Endodermal cell (in vitro differentiated cells): ENCODE measurements around the gene TAF10. TPM values are rescaled to one million over a fixed set of nuclear protein-coding genes. Genes with fewer than 3 reads are reported as not detected.

Experiments
- DNase-seq: peaks from one replicate; pipeline ENCODE4 v3.0.0-alpha.2; 2017
- H3K27ac ChIP-seq: 2 replicates; pipeline ENCODE4 v1.5.1; 2013; ENCODE audit warnings: mild to moderate bottlenecking, low read depth, low read length, moderate library complexity
- H3K27me3 ChIP-seq: 2 replicates; pipeline ENCODE4 v1.6.1; 2013; ENCODE audit warnings: mild to moderate bottlenecking, low read length, moderate library complexity; ENCODE audit not compliant: insufficient read depth, control insufficient read depth, poor library complexity, severe bottlenecking
- H3K36me3 ChIP-seq: 2 replicates; pipeline ENCODE4 v1.7.0; 2013; ENCODE audit warnings: mild to moderate bottlenecking, low read length, moderate library complexity; ENCODE audit not compliant: control insufficient read depth, insufficient read depth
- H3K4me1 ChIP-seq: one replicate; pipeline ENCODE4 v1.7.0; 2013; ENCODE audit warnings: low read length; ENCODE audit not compliant: control insufficient read depth, insufficient read depth
- H3K4me3 ChIP-seq: 2 replicates; pipeline ENCODE4 v1.5.1; 2013; ENCODE audit warnings: mild to moderate bottlenecking, low read length, moderate library complexity
- H3K9ac ChIP-seq: 2 replicates; pipeline ENCODE4 v1.6.1; 2013; ENCODE audit warnings: mild to moderate bottlenecking, low read length, moderate library complexity; ENCODE audit not compliant: poor library complexity, severe bottlenecking; ENCODE audit errors: extremely low read depth
- H3K9me3 ChIP-seq: 2 replicates; pipeline ENCODE4 v1.6.1; 2013; ENCODE audit warnings: mild to moderate bottlenecking, low read length, moderate library complexity; ENCODE audit not compliant: control insufficient read depth
- H3K27ac Mint-ChIP-seq: 2 replicates; pipeline ENCODE4 v1.8.0; 2020; ENCODE audit warnings: mixed read lengths
- H3K27me3 Mint-ChIP-seq: 2 replicates; pipeline ENCODE4 v1.8.0; 2021; ENCODE audit warnings: mild to moderate bottlenecking, mixed read lengths; ENCODE audit not compliant: insufficient read depth
- H3K36me3 Mint-ChIP-seq: 2 replicates; pipeline ENCODE4 v1.8.0; 2020; ENCODE audit warnings: low read depth, mixed read lengths
- H3K4me1 Mint-ChIP-seq: 2 replicates; pipeline ENCODE4 v1.8.0; 2020; ENCODE audit warnings: mixed read lengths
- H3K4me3 Mint-ChIP-seq: 2 replicates; pipeline ENCODE4 v1.8.0; 2020; ENCODE audit warnings: mild to moderate bottlenecking, moderate library complexity, mixed read lengths
- H3K9me3 Mint-ChIP-seq: 2 replicates; pipeline ENCODE4 v1.8.0; 2020; ENCODE audit warnings: mild to moderate bottlenecking, mixed read lengths
- CTCF ChIP-seq: fragments of 200-600 bp; sonication (generic); conservative IDR thresholded peaks from 2 replicates; pipeline ENCODE4 v1.5.0; 2021; ENCODE audit warnings: antibody characterized with exemption, mild to moderate bottlenecking
- WGBS, 2 experiments: methylation state at CpG; one replicate each; pipeline versions ENCODE4 v1.1.5 to v1.1.7; 2013; ENCODE audit warnings: missing lambda C conversion rate in 2 of 2, mixed read lengths in 1 of 2; ENCODE audit not compliant: insufficient coverage in 1 of 2, insufficient read length in 1 of 2; 5-methylcytosine and 5-hydroxymethylcytosine counted together
- total RNA-seq, 2 donors: library from RNA; stranded (reverse); fragmentation: NEBNext Ultra II Directional in 1 of 2; extraction: Animal tissue kit (Norgen Biotek cat#: 25700) in 1 of 2; gene quantifications; 2 replicates in 1 of 2; 3 replicates in 1 of 2; pipeline ENCODE4 v1.2.1, GENCODE V29; 2021

TAF10 gene
- total RNA-seq, 2 donors from 2014 or later: 168 to 202 TPM

GRCh38 chr11:6640036-6640984 lies 28.3 kb upstream of the TAF10 start:
- Histone ChIP-seq H3K27ac (no peak overlapping the region), H3K36me3 (peaks cover 17% of the 10 kb centered on the region), H3K4me3 (no peak overlapping the region), H3K9me3 (no peaks in the 10 kb centered on the region), H3K4me1 (no peaks in the 10 kb centered on the region), H3K9ac (no peak overlapping the region), H3K27me3 (no peaks in the 10 kb centered on the region)
- Mint-ChIP-seq H3K36me3 (no peaks in the 10 kb centered on the region), H3K27ac (no peak overlapping the region), H3K9me3 (no peaks in the 10 kb centered on the region), H3K4me3 (no peak overlapping the region), H3K27me3 (no peaks in the 10 kb centered on the region), H3K4me1 (no peaks in the 10 kb centered on the region)
- WGBS, 2 experiments: 96 to 99% methylated on average over 28 to 36 of the region's 36 CpGs
- no peak for DNase-seq
- TF ChIP-seq CTCF: no peak

GRCh38 chr11:6638429-6638828 lies 26.4 kb upstream of the TAF10 start:
- H3K27ac ChIP-seq: no peak overlapping the region

GRCh38 chr11:6637871-6638270 lies 25.9 kb upstream of the TAF10 start:
- Histone ChIP-seq H3K4me3 (no peak overlapping the region), H3K27ac (no peak overlapping the region), H3K9me3 (no peaks in the 10 kb centered on the region), H3K4me1 (no peaks in the 10 kb centered on the region), H3K9ac (no peak overlapping the region), H3K27me3 (no peaks in the 10 kb centered on the region), H3K36me3 (peaks cover 32% of the 10 kb centered on the region)
- Mint-ChIP-seq H3K27me3 (no peaks in the 10 kb centered on the region), H3K4me1 (no peaks in the 10 kb centered on the region), H3K4me3 (no peak overlapping the region), H3K9me3 (no peaks in the 10 kb centered on the region), H3K27ac (no peak overlapping the region), H3K36me3 (peaks cover 6% of the 10 kb centered on the region)
- 78 to 80% methylated on average over 1 to 3 of the region's 3 CpGs for WGBS, 2 experiments
- DNase-seq: no peak
- no peak for TF ChIP-seq CTCF

More at GRCh38 chr11:6638429-6638828, 26.4 kb upstream of the TAF10 start:
- Mint-ChIP-seq H3K4me3 (no peak overlapping the region), H3K27ac (no peak overlapping the region), H3K9me3 (no peaks in the 10 kb centered on the region), H3K27me3 (no peaks in the 10 kb centered on the region), H3K36me3 (peaks cover under 1% of the 10 kb centered on the region), H3K4me1 (no peaks in the 10 kb centered on the region)
- no peak for TF ChIP-seq CTCF
- Histone ChIP-seq H3K9me3 (no peaks in the 10 kb centered on the region), H3K36me3 (peaks cover 28% of the 10 kb centered on the region), H3K4me1 (no peaks in the 10 kb centered on the region), H3K4me3 (no peak overlapping the region), H3K9ac (no peak overlapping the region), H3K27me3 (no peaks in the 10 kb centered on the region)
- 86 to 97% methylated on average over 4 of the region's 4 CpGs for WGBS, 2 experiments
- DNase-seq: no peak
